IMR-90 (cell line): ENCODE data around the gene CYGB. TPM values are rescaled to one million over a fixed set of nuclear protein-coding genes. Genes with fewer than 3 reads are reported as not detected.

Source experiments
- ATAC-seq: fragments of 200-7000 bp; cut with Tn5 transposase; 2 replicates; pipeline ENCODE4 v1.9.1; 2020; ENCODE audit warnings: low read depth, mild to moderate bottlenecking, moderate library complexity
- BruUV-seq: library from RNA; stranded (reverse); fragments of 400-500 nt; replicated peaks from 2 replicates; lab custom pipeline; 2021; lab: Mats Ljungman, UMichigan
- CTCF ChIA-PET: fragments of 300-600 bp; formaldehyde crosslinking; extraction: SDS; loops from one replicate; lab custom pipeline; 2021; ENCODE audit warnings: antibody characterized with exemption; lab: Yijun Ruan, JAX
- POLR2A ChIA-PET: fragments of 300-600 bp; sonication (Branson Sonifier 250); formaldehyde crosslinking; loops from one replicate; lab custom pipeline; 2022; ENCODE audit warnings: antibody characterized with exemption; ENCODE audit not compliant: unreplicated experiment; lab: Charles Lee
- DNase-seq: peaks from one replicate; pipeline ENCODE4 v3.0.0; 2013
- H2AFZ ChIP-seq: replicated peaks from 2 replicates; pipeline ENCODE3; 2013; ENCODE audit warnings: low read length, mild to moderate bottlenecking; ENCODE audit not compliant: poor library complexity
- H2AK5ac ChIP-seq: 2 replicates; pipeline ENCODE4 v1.6.1; 2013; ENCODE audit warnings: low read depth, low read length, inconsistent platforms
- H2AK9ac ChIP-seq: replicated peaks from 2 replicates; pipeline ENCODE3; 2013; ENCODE audit warnings: mild to moderate bottlenecking, low read depth, low read length, moderate library complexity; ENCODE audit not compliant: poor library complexity
- H2BK120ac ChIP-seq: 2 replicates; pipeline ENCODE4 v1.6.1; 2013; ENCODE audit warnings: low read depth, low read length, inconsistent platforms
- H2BK15ac ChIP-seq: 3 replicates; pipeline ENCODE4 v1.6.1; 2013; ENCODE audit warnings: low read depth, low read length, inconsistent platforms
- H2BK20ac ChIP-seq: 2 replicates; pipeline ENCODE4 v1.6.1; 2013; ENCODE audit warnings: low read depth, mild to moderate bottlenecking, inconsistent platforms, low read length, moderate library complexity
- H2BK5ac ChIP-seq: 2 replicates; pipeline ENCODE4 v1.6.1; 2013; ENCODE audit warnings: mild to moderate bottlenecking, low read depth, low read length, inconsistent platforms; ENCODE audit not compliant: poor library complexity, severe bottlenecking
- H3K14ac ChIP-seq: replicated peaks from 2 replicates; pipeline ENCODE4 v1.6.1; 2013; ENCODE audit warnings: low read depth, low read length, inconsistent platforms
- H3K18ac ChIP-seq: 2 replicates; pipeline ENCODE4 v1.6.1; 2013; ENCODE audit warnings: low read depth, low read length, control low read depth
- H3K23ac ChIP-seq: 2 replicates; pipeline ENCODE4 v1.6.1; 2013; ENCODE audit warnings: low read depth, low read length, inconsistent platforms
- H3K27ac ChIP-seq: 2 replicates; pipeline ENCODE4 v1.5.1; 2013; ENCODE audit warnings: mild to moderate bottlenecking, control low read depth, low read length; ENCODE audit not compliant: insufficient read depth
- H3K27me3 ChIP-seq: 2 replicates; pipeline ENCODE4 v1.6.1; 2013; ENCODE audit warnings: low read length; ENCODE audit not compliant: control insufficient read depth, insufficient read depth
- H3K36me3 ChIP-seq: 2 replicates; pipeline ENCODE4 v1.6.1; 2013; ENCODE audit warnings: low read length, mixed read lengths; ENCODE audit not compliant: control insufficient read depth, insufficient read depth
- H3K4ac ChIP-seq: 2 replicates; pipeline ENCODE4 v1.6.1; 2013; ENCODE audit warnings: low read depth, low read length, inconsistent platforms
- H3K4me1 ChIP-seq: 2 replicates; pipeline ENCODE4 v1.6.1; 2013; ENCODE audit warnings: low read length, mixed read lengths; ENCODE audit not compliant: control insufficient read depth, insufficient read depth
- H3K4me2 ChIP-seq: 2 replicates; pipeline ENCODE4 v1.6.1; 2013; ENCODE audit warnings: low read depth, mild to moderate bottlenecking, control low read depth, low read length, moderate library complexity
- H3K4me3 ChIP-seq: 2 replicates; pipeline ENCODE4 v1.5.1; 2013; ENCODE audit warnings: low read depth, mild to moderate bottlenecking, control low read depth, low read length, moderate library complexity; ENCODE audit not compliant: insufficient read depth
- H3K56ac ChIP-seq: 2 replicates; pipeline ENCODE4 v1.6.1; 2013; ENCODE audit warnings: low read length, inconsistent platforms; ENCODE audit not compliant: insufficient read depth; ENCODE audit errors: extremely low read depth
- H3K79me1 ChIP-seq, 2 experiments: 2 replicates each; pipeline ENCODE4 v1.6.1; 2013; ENCODE audit warnings: low read length in 2 of 2, inconsistent platforms in 1 of 2, low read depth in 1 of 2
- H3K9ac ChIP-seq: 2 replicates; pipeline ENCODE4 v1.6.1; 2013; ENCODE audit warnings: low read depth, low read length, control low read depth
- H3K9me1 ChIP-seq: 2 replicates; pipeline ENCODE4 v1.6.1; 2013; ENCODE audit warnings: low read length, inconsistent platforms; ENCODE audit not compliant: insufficient read depth
- H3K9me3 ChIP-seq: 2 replicates; pipeline ENCODE4 v1.6.1; 2013; ENCODE audit warnings: low read length; ENCODE audit not compliant: control insufficient read depth, insufficient read depth
- H4K20me1 ChIP-seq: 2 replicates; pipeline ENCODE4 v1.6.1; 2013; ENCODE audit warnings: low read length, inconsistent platforms; ENCODE audit not compliant: insufficient read depth
- H4K5ac ChIP-seq: 2 replicates; pipeline ENCODE4 v1.6.1; 2013; ENCODE audit warnings: mild to moderate bottlenecking, low read depth, low read length, control low read depth
- H4K8ac ChIP-seq, 2 experiments: 2 replicates each; pipeline ENCODE4 v1.6.1; 2013; ENCODE audit warnings: low read depth in 2 of 2, low read length in 2 of 2, control low read depth in 1 of 2, inconsistent platforms in 1 of 2
- H4K91ac ChIP-seq: 2 replicates; pipeline ENCODE4 v1.6.1; 2013; ENCODE audit warnings: low read depth, low read length, inconsistent platforms; ENCODE audit not compliant: insufficient read depth
- BHLHE40 ChIP-seq: fragments of 150-350 bp; IDR thresholded peaks from 2 replicates; pipeline ENCODE4 v1.6.1; 2016; ENCODE audit warnings: mild to moderate bottlenecking, low read depth, low read length
- ELK1 ChIP-seq: fragments of 150-350 bp; IDR thresholded peaks from 2 replicates; pipeline ENCODE4 v1.6.1; 2016; ENCODE audit warnings: low read depth, mild to moderate bottlenecking, low read length, moderate library complexity, borderline replicate concordance
- FOS ChIP-seq: fragments of 150-350 bp; IDR thresholded peaks from 2 replicates; pipeline ENCODE4 v1.6.1; 2016; ENCODE audit warnings: low read depth, low read length
- MAZ ChIP-seq: IDR thresholded peaks from 2 replicates; pipeline ENCODE4 v1.6.1; 2012; ENCODE audit warnings: low read depth, mild to moderate bottlenecking, low read length, improper control_type of control experiment, moderate library complexity, borderline replicate concordance
- MXI1 ChIP-seq: IDR thresholded peaks from 2 replicates; pipeline ENCODE4 v1.6.1; 2012; ENCODE audit warnings: low read depth, mild to moderate bottlenecking, low read length, moderate library complexity, borderline replicate concordance
- NFE2L2 ChIP-seq: fragments of 150-350 bp; IDR thresholded peaks from 2 replicates; pipeline ENCODE4 v1.6.1; 2016; ENCODE audit warnings: low read depth, mild to moderate bottlenecking, low read length
- POLR2A ChIP-seq: IDR thresholded peaks from 2 replicates; pipeline ENCODE4 v1.6.1; 2012; ENCODE audit warnings: mild to moderate bottlenecking, low read depth, low read length
- RAD21 ChIP-seq: IDR thresholded peaks from 2 replicates; pipeline ENCODE4 v1.6.1; 2012; ENCODE audit warnings: low read length, improper control_type of control experiment
- RFX5 ChIP-seq: IDR thresholded peaks from 2 replicates; pipeline ENCODE4 v1.8.0; 2012; ENCODE audit warnings: low read depth, mild to moderate bottlenecking, low read length, moderate library complexity
- USF2 ChIP-seq: fragments of 150-350 bp; IDR thresholded peaks from 2 replicates; pipeline ENCODE4 v1.6.1; 2017; ENCODE audit warnings: mild to moderate bottlenecking, antibody characterized with exemption, low read length, low read depth
- WGBS, 2 experiments: methylation state at CpG; one replicate each; pipeline versions ENCODE4 v1.1.5 to v1.1.7; 2013; ENCODE audit warnings: missing lambda C conversion rate in 2 of 2; ENCODE audit not compliant: insufficient read length in 1 of 2; ENCODE audit errors: extremely low coverage in 2 of 2; 5-methylcytosine and 5-hydroxymethylcytosine counted together
- dilution Hi-C: fragments of 300-500 bp; cut with HindIII; formaldehyde crosslinking; loops from one replicate; pipeline ENCODE4 v1.14.3; 2018; ENCODE audit warnings: low sequenced_read_pairs; ENCODE audit not compliant: unreplicated experiment
- in situ Hi-C: fragments of 300-500 bp; cut with MboI; formaldehyde crosslinking; loops from 3 replicates; pipeline ENCODE4 v1.14.3; 2019; ENCODE audit warnings: low sequenced_read_pairs, inconsistent platforms, mixed read lengths
- intact Hi-C: fragments of 100-400 bp; cut with micrococcal nuclease; formaldehyde crosslinking; loops from 2 replicates; pipeline ENCODE4 v1.10.0; 2022
- polyA plus RNA-seq, 3 experiments: library from polyadenylated mRNA; depleted of rRNA; stranded (reverse); fragments of >200 nt; gene quantifications; 2 replicates each; pipeline ENCODE4 v1.2.3, GENCODE V29; 2012; ENCODE audit warnings: low replicate concordance in 1 of 3
- total RNA-seq: library from RNA; depleted of rRNA; stranded (reverse); fragments of >200 nt; gene quantifications from 2 replicates; pipeline ENCODE4 v1.2.3, GENCODE V29; 2012

Gene CYGB
- total and polyA plus RNA-seq, 2 of the 4 experiments (the other 2 are of a cell fraction), result 1.3 to 2.9 TPM

- Histone ChIP-seq H2BK15ac (peak overlapping the region; percentile 57; the same call in 2 of the 3 replicates), H2BK20ac (peak overlapping the region; percentile 82; the same call in 1 of the 2 replicates), H3K23ac (no peak overlapping the region), H2AK9ac (no peak overlapping the region), H4K91ac (0 out of 2 replicates have a peak overlapping the region, but pooled peaks have one; percentile 6), H2BK120ac (peak overlapping the region; percentile 78), H3K79me1 (0 out of 4 replicates have a peak, but pooled peaks cover 0 to 9% of the 10 kb centered on the region in 2 experiments), H2AFZ (no peak overlapping the region), H3K27ac (no peak overlapping the region), H3K18ac (no peak overlapping the region), H3K4me3 (no peak overlapping the region), H4K20me1 (peaks cover 6% of the 10 kb centered on the region; the same call in 1 of the 2 replicates), H3K36me3 (no peaks in the 10 kb centered on the region), H3K27me3 (no peaks in the 10 kb centered on the region), H3K4me1 (peaks cover 22% of the 10 kb centered on the region), H3K56ac (no peak overlapping the region), H4K5ac (no peak overlapping the region), H2BK5ac (no peak overlapping the region), H3K14ac (no peak overlapping the region), H3K4ac (peak overlapping the region; percentile 88), H3K4me2 (no peak overlapping the region), H3K9ac (no peak overlapping the region), H4K8ac (no peak overlapping the region), H3K9me1 (peaks cover 22% of the 10 kb centered on the region), H2AK5ac (peak overlapping the region; percentile 93), H3K9me3 (no peaks in the 10 kb centered on the region)
- intact Hi-C loops, result no loop called here
- dilution Hi-C loops, result no loop called here
- BruUV-seq, result no TSS peak
- ChIA-PET CTCF (interaction anchor here (2.4 kb wide), 1 partner anchor 22 kb away, joined by 12 read pairs; no protein-coding TSS in a partner anchor), POLR2A (interaction anchor here (0.5 to 1.1 kb wide), 3 partner anchors 14 to 190 kb away, joined by 3 read pairs; no protein-coding TSS in a partner anchor)
- TF ChIP-seq MAZ, result no peak
- no peak for TF ChIP-seq ELK1
- no peak for TF ChIP-seq BHLHE40
- no peak for TF ChIP-seq NFE2L2
- TF ChIP-seq RAD21, result no peak
- TF ChIP-seq RFX5, result no peak
- TF ChIP-seq USF2, result no peak
- TF ChIP-seq POLR2A, result no peak
- TF ChIP-seq FOS, result no peak
- TF ChIP-seq MXI1, result no peak
- WGBS, 2 experiments, result 80% methylated on average over 4 of the region's 24 CpGs; no CpG with 5 or more reads in 1 of the 2 experiments
- in situ Hi-C loops, result no loop called here
- ATAC-seq (no peak), DNase-seq (no peak)
These were observed 7.2 kb upstream of the CYGB start for GRCh38 chr17:76544546-76545365.
